Activated gamma-delta T cell (primary cell): ENCODE results near the gene KCNAB1.
"Not testable (repeated sequence)": the region's sequence is repeated elsewhere in the genome, so short reads cannot be mapped to it uniquely, and the experiment has no call there.

Experiments used
- DNase-seq: peaks from one replicate; lab custom pipeline; 2025; lab: John Stamatoyannopoulos, UW

KCNAB1 gene

GRCh38 chr3:156176048-156176447, 55.7 kb downstream of the KCNAB1 start:
- DNase-seq = no peak

- no peak for DNase-seq
Observed at GRCh38 chr3:156176629-156177210, 56.3 kb downstream of the KCNAB1 start.

GRCh38 chr3:156180077-156180476, 59.7 kb downstream of the KCNAB1 start:
- no peak for DNase-seq

- DNase-seq = no peak
Observed at GRCh38 chr3:156181509-156181908, 61.1 kb downstream of the KCNAB1 start.

- no peak for DNase-seq
Observed at GRCh38 chr3:156183396-156183795, 63.0 kb downstream of the KCNAB1 start.

GRCh38 chr3:156184156-156184555, 63.8 kb downstream of the KCNAB1 start:
- DNase-seq = no peak

GRCh38 chr3:156187146-156187769, 66.9 kb downstream of the KCNAB1 start:
- DNase-seq = no peak

GRCh38 chr3:156188757-156189156, 68.4 kb downstream of the KCNAB1 start:
- DNase-seq = no peak

- DNase-seq = no peak
Observed at GRCh38 chr3:156189927-156190326, 69.5 kb downstream of the KCNAB1 start.

GRCh38 chr3:156194945-156195344, 74.6 kb downstream of the KCNAB1 start:
- DNase-seq = not testable (repeated sequence)

GRCh38 chr3:156197152-156197551, 76.8 kb downstream of the KCNAB1 start:
- not testable (repeated sequence) for DNase-seq

- no peak for DNase-seq
Observed at GRCh38 chr3:156201411-156202405, 81.3 kb downstream of the KCNAB1 start.

- no peak for DNase-seq
Observed at GRCh38 chr3:156206157-156206556, 85.8 kb downstream of the KCNAB1 start.

- no peak for DNase-seq
Observed at GRCh38 chr3:156207802-156208685, 87.7 kb downstream of the KCNAB1 start.

GRCh38 chr3:156209631-156210335, 89.4 kb downstream of the KCNAB1 start:
- DNase-seq = no peak

GRCh38 chr3:156211583-156211982, 91.2 kb downstream of the KCNAB1 start:
- DNase-seq = no peak

- no peak for DNase-seq
Observed at GRCh38 chr3:156214676-156215075, 94.3 kb downstream of the KCNAB1 start.

GRCh38 chr3:156215751-156216150, 95.4 kb downstream of the KCNAB1 start:
- no peak for DNase-seq

GRCh38 chr3:156216216-156216615, 95.8 kb downstream of the KCNAB1 start:
- no peak for DNase-seq

GRCh38 chr3:156216852-156217251, 96.5 kb downstream of the KCNAB1 start:
- no peak for DNase-seq
